Common myeloid progenitor, CD34-positive (primary cell): Measurements from ENCODE around the gene GALNT2.

Source experiments
- CTCF ChIA-PET: fragments of 350-600 bp; sonication (Branson Sonifier 250); formaldehyde crosslinking; loops from one replicate; lab custom pipeline; 2021; ENCODE audit warnings: antibody characterized with exemption; lab: Charles Lee
- POLR2A ChIA-PET: fragments of 350-600 bp; sonication (Branson Sonifier 250); formaldehyde crosslinking; loops from one replicate; lab custom pipeline; 2021; ENCODE audit warnings: antibody characterized with exemption; lab: Charles Lee
- DNase-seq, 3 donors: peaks; one replicate each; pipeline versions ENCODE4 v3.0.0 to v3.0.0-alpha.2; 2013
- H3K27ac ChIP-seq, 2 experiments: 1 replicate in 1 of 2; 2 replicates in 1 of 2; pipeline ENCODE4 v1.7.0; 2013; ENCODE audit warnings: inconsistent platforms in 2 of 2, low read length in 2 of 2, mild to moderate bottlenecking in 2 of 2, low read depth in 1 of 2, moderate library complexity in 1 of 2; ENCODE audit not compliant: severe bottlenecking in 2 of 2, insufficient read depth in 1 of 2, poor library complexity in 1 of 2
- H3K27me3 ChIP-seq, 5 experiments: replicated peaks in 2 of 5; 1 replicate in 3 of 5; 2 replicates in 2 of 5; pipeline versions ENCODE4 v1.6.1 to v1.7.0; 2013; ENCODE audit warnings: low read length in 4 of 5, mild to moderate bottlenecking in 2 of 5, moderate library complexity in 2 of 5, inconsistent platforms in 1 of 5; ENCODE audit not compliant: insufficient read depth in 5 of 5, control insufficient read depth in 4 of 5
- H3K36me3 ChIP-seq, 4 experiments: 1 replicate in 2 of 4; 2 replicates in 2 of 4; pipeline versions ENCODE4 v1.6.1 to v1.7.0; 2013; ENCODE audit warnings: low read length in 3 of 4, control low read depth in 1 of 4, mild to moderate bottlenecking in 1 of 4; ENCODE audit not compliant: control insufficient read depth in 4 of 4, insufficient read depth in 4 of 4
- H3K4me1 ChIP-seq, 4 experiments: 1 replicate in 3 of 4; 2 replicates in 1 of 4; pipeline versions ENCODE4 v1.6.1 to v1.7.1; 2013; ENCODE audit warnings: low read length in 3 of 4, mild to moderate bottlenecking in 3 of 4, control low read depth in 1 of 4, inconsistent platforms in 1 of 4, moderate library complexity in 1 of 4; ENCODE audit not compliant: control insufficient read depth in 4 of 4, insufficient read depth in 4 of 4; ENCODE audit errors: control extremely low read depth in 1 of 4
- H3K4me3 ChIP-seq, 7 experiments: 1 replicate in 4 of 7; 2 replicates in 3 of 7; pipeline versions ENCODE4 v1.5.1 to v1.7.0; 2013; ENCODE audit warnings: mild to moderate bottlenecking in 7 of 7, low read length in 6 of 7, moderate library complexity in 6 of 7, inconsistent platforms in 2 of 7, low read depth in 2 of 7, control low read depth in 1 of 7; ENCODE audit not compliant: insufficient read depth in 4 of 7, control insufficient read depth in 1 of 7; ENCODE audit errors: extremely low read depth in 1 of 7
- H3K9me3 ChIP-seq, 5 experiments: 1 replicate in 4 of 5; 2 replicates in 1 of 5; pipeline versions ENCODE4 v1.6.1 to v1.7.1; 2013; ENCODE audit warnings: low read length in 4 of 5, mild to moderate bottlenecking in 2 of 5, inconsistent platforms in 1 of 5, low read depth in 1 of 5, moderate library complexity in 1 of 5; ENCODE audit not compliant: control insufficient read depth in 4 of 5, insufficient read depth in 2 of 5; ENCODE audit errors: control extremely low read depth in 1 of 5
- WGBS: methylation state at CpG from one replicate; pipeline ENCODE4 v1.1.5; 2013; ENCODE audit not compliant: insufficient coverage; 5-methylcytosine and 5-hydroxymethylcytosine counted together

Gene GALNT2

DNA sequence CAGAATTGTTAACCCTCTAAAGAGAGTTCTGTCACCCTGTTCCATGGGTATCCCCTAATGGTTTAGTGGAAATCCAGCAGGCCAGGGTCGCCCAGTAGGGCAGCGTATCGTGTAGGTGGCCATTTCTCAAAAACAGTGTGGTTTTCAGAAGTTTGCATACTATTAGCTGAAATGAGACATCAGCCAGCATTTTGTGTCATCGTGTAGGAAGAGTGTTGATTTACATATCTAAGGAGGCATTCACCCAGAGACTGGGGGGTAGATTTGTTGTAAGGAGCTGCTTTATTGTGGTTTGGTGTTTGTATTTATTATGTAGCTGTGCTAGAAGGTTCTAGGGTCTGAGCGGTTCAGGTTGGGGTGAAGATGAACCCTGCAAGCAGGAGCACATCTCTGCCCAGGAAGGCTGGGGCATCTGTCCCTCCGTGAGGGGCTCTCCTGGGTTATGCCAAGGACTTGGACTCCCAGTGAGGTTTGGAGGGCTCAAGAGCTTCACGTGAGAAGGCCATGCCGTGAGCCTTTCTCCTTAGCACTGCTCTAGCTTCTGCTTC lies 184.7 kb downstream of the GALNT2 start:
- Histone ChIP-seq H3K4me1 (no peaks in the 10 kb centered on the region), H3K9me3 (no peaks in the 10 kb centered on the region), H3K4me3 (no peak overlapping the region), H3K27me3 (no peaks in the 10 kb centered on the region), H3K27ac (no peak overlapping the region), H3K36me3 (peaks cover 6 to 87% (median 56%) of the 10 kb centered on the region in 4 experiments)
- DNase-seq = no peak
- CTCF ChIA-PET = interaction anchor here (0.7 to 1.7 kb wide), 3 partner anchors 15 to 27 kb away, joined by 3 read pairs; no protein-coding TSS in a partner anchor
- WGBS = 96% methylated on average over 8 of the region's 8 CpGs
- POLR2A ChIA-PET = no interaction called here

DNA sequence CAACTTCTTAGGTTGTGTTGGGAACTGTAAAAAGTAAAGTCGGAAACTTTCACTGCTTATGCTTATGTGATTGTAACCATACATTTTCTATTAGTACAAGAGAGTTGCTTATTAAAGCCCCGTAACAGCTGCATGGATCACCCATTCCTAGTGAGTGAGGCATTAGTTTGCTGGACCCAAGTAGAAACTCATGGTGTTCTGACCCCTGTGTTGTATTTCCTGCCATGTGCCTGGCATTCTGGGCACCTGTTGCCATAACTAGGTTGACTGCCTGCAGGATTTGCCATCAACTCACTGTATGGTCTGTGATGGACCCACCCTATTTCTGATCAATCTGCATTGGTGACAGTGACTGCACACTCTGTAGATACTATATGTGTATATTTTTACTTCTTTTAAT lies 186.1 kb downstream of the GALNT2 start:
- POLR2A ChIA-PET = no interaction called here
- CTCF ChIA-PET = no interaction called here

DNA sequence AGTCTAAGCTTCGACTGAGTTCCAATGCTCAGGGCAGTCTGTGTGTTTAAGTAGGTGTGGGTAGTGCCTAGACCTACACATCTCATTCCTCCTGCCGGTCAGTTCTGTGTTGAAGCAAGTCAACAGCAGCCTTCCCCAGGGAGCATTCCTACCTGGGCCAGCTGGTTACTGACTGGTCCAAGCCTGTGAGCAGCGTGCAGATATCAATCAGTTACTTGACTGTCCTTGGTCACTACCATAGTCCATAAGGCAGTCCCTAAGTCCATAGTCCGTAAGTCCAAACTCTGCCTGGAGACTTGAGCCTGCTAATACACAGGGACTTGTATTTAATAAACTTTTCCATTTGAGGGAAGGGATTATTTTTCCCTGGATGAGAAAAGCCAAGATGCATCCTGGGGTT lies 187.2 kb downstream of the GALNT2 start:
- 100% methylated on average over 2 of the region's 4 CpGs for WGBS
- Histone ChIP-seq H3K36me3 (peaks cover 9 to 80% (median 58%) of the 10 kb centered on the region in 4 experiments), H3K9me3 (peaks cover 0 to 4% (median 0%) of the 10 kb centered on the region in 5 experiments), H3K27me3 (no peaks in the 10 kb centered on the region), H3K4me3 (no peak overlapping the region), H3K27ac (no peak overlapping the region), H3K4me1 (no peaks in the 10 kb centered on the region)
- DNase-seq = no peak
- ChIA-PET CTCF (interaction anchor here (0.6 kb wide), 1 partner anchor 26 kb away, joined by 3 read pairs; no protein-coding TSS in a partner anchor), POLR2A (no interaction called here)

More for the DNA sequence above, 186.1 kb downstream of the GALNT2 start:
- no peak overlapping the region for H3K27ac ChIP-seq
- WGBS = no CpG with 5 or more reads among the region's 2 CpGs
- no peak overlapping the region for H3K4me3 ChIP-seq
- H3K9me3 ChIP-seq = no peaks in the 10 kb centered on the region
- DNase-seq = no peak
- H3K27me3 ChIP-seq = no peaks in the 10 kb centered on the region
- peaks cover 8 to 85% (median 62%) of the 10 kb centered on the region in 4 experiments for H3K36me3 ChIP-seq
- no peaks in the 10 kb centered on the region for H3K4me1 ChIP-seq

DNA sequence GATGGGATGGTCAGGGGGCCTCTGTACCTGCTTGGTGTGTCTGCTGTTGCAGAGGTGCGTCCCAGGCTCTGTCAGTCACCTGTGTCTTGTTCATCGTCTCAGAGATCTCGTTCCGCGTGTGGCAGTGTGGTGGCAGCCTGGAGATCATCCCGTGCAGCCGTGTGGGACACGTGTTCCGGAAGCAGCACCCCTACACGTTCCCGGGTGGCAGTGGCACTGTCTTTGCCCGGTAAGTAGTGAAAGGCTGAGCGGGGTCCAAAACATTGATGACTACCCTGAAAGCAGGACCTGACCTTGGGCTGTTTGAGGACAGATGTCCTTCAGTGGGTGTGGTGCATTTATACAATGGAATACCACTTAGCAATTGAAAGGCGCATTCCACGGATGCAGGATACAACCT lies 188.1 kb downstream of the GALNT2 start:
- Histone ChIP-seq H3K27ac (no peak overlapping the region), H3K4me1 (no peaks in the 10 kb centered on the region), H3K27me3 (no peaks in the 10 kb centered on the region), H3K36me3 (peaks cover 9 to 76% (median 53%) of the 10 kb centered on the region in 4 experiments), H3K4me3 (no peak overlapping the region), H3K9me3 (peaks cover 0 to 7% (median 0%) of the 10 kb centered on the region in 5 experiments)
- ChIA-PET POLR2A (no interaction called here), CTCF (no interaction called here)
- no peak for DNase-seq
- 98% methylated on average over 13 of the region's 15 CpGs for WGBS

DNA sequence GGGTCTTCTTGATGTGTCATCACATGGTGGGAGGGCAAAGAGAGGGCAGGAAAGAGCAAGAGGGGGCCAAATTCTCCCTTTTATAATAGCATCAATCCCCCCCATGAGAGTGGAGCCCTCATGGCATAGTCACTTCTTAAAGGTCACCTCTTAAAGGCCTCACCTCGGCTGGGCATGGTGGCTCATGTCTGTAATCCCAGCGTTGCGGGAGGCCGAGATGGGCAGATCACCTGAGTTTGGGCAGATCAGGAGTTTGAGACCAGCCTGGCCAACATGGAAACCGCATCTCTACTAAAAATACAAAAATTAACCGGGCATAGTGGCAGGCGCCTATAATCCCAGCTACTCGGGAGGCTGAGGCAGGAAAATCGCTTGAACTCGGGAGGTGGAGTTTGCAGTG lies 189.0 kb downstream of the GALNT2 start:
- DNase-seq = no peak
- Histone ChIP-seq H3K27me3 (no peaks in the 10 kb centered on the region), H3K27ac (no peak overlapping the region), H3K9me3 (peaks cover 0 to 7% (median 0%) of the 10 kb centered on the region in 5 experiments), H3K4me3 (no peak overlapping the region), H3K36me3 (peaks cover 9 to 67% (median 47%) of the 10 kb centered on the region in 4 experiments), H3K4me1 (peaks cover 3 to 6% (median 5%) of the 10 kb centered on the region in 4 experiments)
- WGBS = 98% methylated on average over 6 of the region's 10 CpGs
- ChIA-PET CTCF (no interaction called here), POLR2A (no interaction called here)

DNA sequence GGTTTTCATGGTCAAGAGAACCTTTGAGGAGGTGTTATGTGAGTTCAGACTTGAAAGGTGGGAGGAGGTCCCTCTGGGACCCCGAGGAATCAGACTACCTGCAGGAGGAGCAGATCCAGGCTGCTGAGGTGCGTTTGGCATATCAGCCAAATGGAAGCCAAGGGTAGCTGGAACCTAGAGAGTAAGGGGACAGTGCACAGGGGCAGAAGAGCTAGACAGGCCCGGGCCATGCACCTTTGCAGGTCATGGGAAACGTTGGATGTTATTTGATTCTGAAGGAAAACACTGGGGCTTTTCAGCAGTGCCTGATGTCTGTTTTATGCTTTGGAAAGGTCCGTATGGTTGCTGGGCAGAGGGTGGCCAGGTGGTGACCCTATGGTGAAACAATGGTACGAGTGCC lies 189.9 kb downstream of the GALNT2 start:
- Histone ChIP-seq H3K4me3 (no peak overlapping the region), H3K9me3 (peaks cover 0 to 7% (median 0%) of the 10 kb centered on the region in 5 experiments), H3K36me3 (peaks cover 9 to 61% (median 44%) of the 10 kb centered on the region in 4 experiments), H3K4me1 (peaks cover 3 to 7% (median 5%) of the 10 kb centered on the region in 4 experiments), H3K27me3 (no peaks in the 10 kb centered on the region), H3K27ac (no peak overlapping the region)
- WGBS = 100% methylated on average over 6 of the region's 6 CpGs
- CTCF ChIA-PET = no interaction called here
- no peak for DNase-seq
- POLR2A ChIA-PET = no interaction called here

DNA sequence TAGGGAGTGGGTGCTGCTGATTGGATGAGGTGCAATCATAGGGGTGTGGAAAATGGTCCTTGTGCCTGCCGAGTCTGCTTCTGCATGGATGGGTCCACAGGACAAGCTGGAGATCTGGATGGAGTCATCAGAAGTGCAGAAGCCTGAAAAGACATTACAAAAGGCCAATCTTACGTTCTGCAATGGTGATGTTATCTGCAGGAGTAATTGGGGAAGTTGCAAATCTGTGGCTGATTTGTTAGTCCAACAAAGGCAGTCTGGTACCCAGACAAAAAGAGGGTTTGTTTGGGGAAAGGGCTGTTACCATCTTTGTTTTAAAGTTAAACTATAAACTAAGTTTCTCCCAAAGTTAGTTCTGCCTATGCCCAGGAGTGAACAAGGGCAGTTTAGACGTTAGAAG lies 192.6 kb downstream of the GALNT2 start:
- H3K27ac ChIP-seq = no peak overlapping the region
- 95% methylated on average over 3 of the region's 3 CpGs for WGBS
- no peaks in the 10 kb centered on the region for H3K27me3 ChIP-seq
- no peak overlapping the region for H3K4me3 ChIP-seq
- DNase-seq = peak in 1 of 3 donors; percentile 18
- peaks cover 3 to 10% (median 6%) of the 10 kb centered on the region in 4 experiments for H3K4me1 ChIP-seq
- ChIA-PET POLR2A (no interaction called here), CTCF (no interaction called here)
- peaks cover 9 to 65% (median 49%) of the 10 kb centered on the region in 4 experiments for H3K36me3 ChIP-seq
- peaks cover 0 to 7% (median 0%) of the 10 kb centered on the region in 5 experiments for H3K9me3 ChIP-seq
